RWPE2 (cell line): ENCODE data around the gene AKIRIN2.

ENCODE experiments used
- ATAC-seq: fragments of 200-7000 bp; cut with Tn5 transposase; 3 replicates; pipeline ENCODE4 v1.9.1; 2021; ENCODE audit warnings: low read depth
- DNase-seq: peaks from one replicate; pipeline ENCODE4 v3.0.0-alpha.2; 2020; ENCODE audit warnings: low spot score
- H3K27ac ChIP-seq: fragments of 450-650 bp; 2 replicates; pipeline ENCODE4 v1.5.1; 2017; ENCODE audit warnings: mild to moderate bottlenecking; ENCODE audit not compliant: poor library complexity, severe bottlenecking
- H3K27me3 ChIP-seq: fragments of 250-450 bp; sonication (Bioruptor Pico); 2 replicates; pipeline ENCODE4 v1.5.1; 2021; ENCODE audit warnings: mild to moderate bottlenecking, moderate library complexity; ENCODE audit not compliant: insufficient read depth, poor library complexity, severe bottlenecking
- H3K36me3 ChIP-seq: fragments of 250-450 bp; sonication (Bioruptor Pico); 2 replicates; pipeline ENCODE4 v1.5.1; 2020; ENCODE audit warnings: low read depth, mild to moderate bottlenecking, moderate library complexity
- H3K4me1 ChIP-seq: fragments of 250-450 bp; sonication (Bioruptor Pico); 2 replicates; pipeline ENCODE4 v1.5.1; 2021; ENCODE audit warnings: mild to moderate bottlenecking, moderate library complexity; ENCODE audit not compliant: insufficient read depth, poor library complexity, severe bottlenecking
- H3K4me3 ChIP-seq: fragments of 250-450 bp; sonication (Bioruptor Pico); 2 replicates; pipeline ENCODE4 v1.5.1; 2021; ENCODE audit warnings: mild to moderate bottlenecking, moderate library complexity; ENCODE audit not compliant: severe bottlenecking
- H3K9me3 ChIP-seq: fragments of 250-450 bp; sonication (Bioruptor Pico); 2 replicates; pipeline ENCODE4 v1.5.1; 2021; ENCODE audit warnings: mild to moderate bottlenecking, moderate library complexity; ENCODE audit not compliant: severe bottlenecking
- CTCF ChIP-seq: fragments of 450-650 bp; IDR thresholded peaks from one replicate; pipeline ENCODE4 v1.5.1; 2017; ENCODE audit warnings: mild to moderate bottlenecking, moderate library complexity; ENCODE audit not compliant: poor library complexity, severe bottlenecking

The AKIRIN2 gene

GRCh38 chr6:87742106-87742505, 40.1 kb upstream of the AKIRIN2 start:
- DNase-seq (no peak), ATAC-seq (no peak)
- no peaks in the 10 kb centered on the region for H3K9me3 ChIP-seq
- H3K27ac ChIP-seq, result no peak overlapping the region
- no peaks in the 10 kb centered on the region for H3K36me3 ChIP-seq
- TF ChIP-seq CTCF, result no peak
- no peak overlapping the region for H3K4me3 ChIP-seq
- H3K4me1 ChIP-seq, result peaks cover 5% of the 10 kb centered on the region
- H3K27me3 ChIP-seq, result no peaks in the 10 kb centered on the region

- no peaks in the 10 kb centered on the region for H3K27me3 ChIP-seq
- H3K4me3 ChIP-seq, result no peak overlapping the region
- TF ChIP-seq CTCF, result no peak
- ATAC-seq (no peak), DNase-seq (no peak)
- no peak overlapping the region for H3K27ac ChIP-seq
- H3K9me3 ChIP-seq, result no peaks in the 10 kb centered on the region
- H3K4me1 ChIP-seq, result peaks cover 5% of the 10 kb centered on the region
- no peaks in the 10 kb centered on the region for H3K36me3 ChIP-seq
These were observed 39.1 kb upstream of the AKIRIN2 start for GRCh38 chr6:87741001-87741650.

GRCh38 chr6:87738744-87739143, 36.7 kb upstream of the AKIRIN2 start:
- H3K4me3 ChIP-seq, result no peak overlapping the region
- no peak for TF ChIP-seq CTCF

GRCh38 chr6:87738000-87738399, 36.0 kb upstream of the AKIRIN2 start:
- no peaks in the 10 kb centered on the region for H3K9me3 ChIP-seq
- H3K27me3 ChIP-seq, result no peaks in the 10 kb centered on the region
- no peak for DNase-seq
- no peak for TF ChIP-seq CTCF
- ATAC-seq, result no peak
- H3K27ac ChIP-seq, result no peak overlapping the region
- H3K36me3 ChIP-seq, result no peaks in the 10 kb centered on the region
- no peak overlapping the region for H3K4me3 ChIP-seq
- H3K4me1 ChIP-seq, result peaks cover 5% of the 10 kb centered on the region

More at GRCh38 chr6:87738744-87739143, 36.7 kb upstream of the AKIRIN2 start:
- H3K9me3 ChIP-seq, result no peaks in the 10 kb centered on the region
- no peaks in the 10 kb centered on the region for H3K36me3 ChIP-seq
- H3K27ac ChIP-seq, result no peak overlapping the region
- ATAC-seq (no peak), DNase-seq (no peak)
- no peaks in the 10 kb centered on the region for H3K27me3 ChIP-seq
- H3K4me1 ChIP-seq, result peaks cover 5% of the 10 kb centered on the region

- no peaks in the 10 kb centered on the region for H3K9me3 ChIP-seq
- ATAC-seq (no peak), DNase-seq (no peak)
These were observed 34.9 kb upstream of the AKIRIN2 start for GRCh38 chr6:87736809-87737540.

More at GRCh38 chr6:87736809-87737540, 34.9 kb upstream of the AKIRIN2 start:
- Histone ChIP-seq H3K36me3 (no peaks in the 10 kb centered on the region), H3K27me3 (no peaks in the 10 kb centered on the region), H3K4me3 (no peak overlapping the region), H3K4me1 (peaks cover 13% of the 10 kb centered on the region), H3K27ac (no peak overlapping the region)
- TF ChIP-seq CTCF, result no peak
